Prostate gland (tissue), 2 donors: Measurements from ENCODE around the gene AGAP2.

Experiments used
- CTCF ChIP-seq, 4 experiments: fragments of 200-600 bp in 2 of 4; fragments of 450-650 bp in 2 of 4; sonication (generic) in 2 of 4; IDR thresholded peaks; 1 replicate in 3 of 4; 2 replicates in 1 of 4; pipeline ENCODE4 v1.5.1; 2016 to 2019; ENCODE audit warnings: antibody characterized with exemption in 4 of 4, mild to moderate bottlenecking in 2 of 4, moderate library complexity in 2 of 4
- POLR2A ChIP-seq: fragments of 450-650 bp; IDR thresholded peaks from one replicate; pipeline ENCODE4 v1.6.1; 2016; ENCODE audit warnings: antibody characterized with exemption, mild to moderate bottlenecking

- TF ChIP-seq CTCF (IDR thresholded peaks at IDR 0.05), result no peak
- TF ChIP-seq POLR2A, result no peak
These were observed 32.8 kb upstream of the AGAP2 start for GRCh38 chr12:57771236-57771872.
